GM18505 (cell line): ENCODE results near the gene AKTIP.

ENCODE experiments used
- ATAC-seq: cut with Tn5 transposase; IDR thresholded peaks from one replicate; pipeline ENCODE4 v1.9.1; 2021; ENCODE audit not compliant: unreplicated experiment
- POLR2A ChIP-seq: IDR thresholded peaks from 4 replicates; pipeline ENCODE4 v1.6.1; 2011; ENCODE audit warnings: borderline replicate concordance; ENCODE audit not compliant: insufficient read depth, insufficient read length; ENCODE audit errors: extremely low read depth

AKTIP gene

GRCh38 chr16:53507464-53508179 is 4.6 kb upstream of the AKTIP start:
- no peak for TF ChIP-seq POLR2A

GRCh38 chr16:53506254-53506653 is 3.2 kb upstream of the AKTIP start:
- no peak for ATAC-seq
- no peak for TF ChIP-seq POLR2A

More at GRCh38 chr16:53507464-53508179, 4.6 kb upstream of the AKTIP start:
- ATAC-seq, result no peak

DNA sequence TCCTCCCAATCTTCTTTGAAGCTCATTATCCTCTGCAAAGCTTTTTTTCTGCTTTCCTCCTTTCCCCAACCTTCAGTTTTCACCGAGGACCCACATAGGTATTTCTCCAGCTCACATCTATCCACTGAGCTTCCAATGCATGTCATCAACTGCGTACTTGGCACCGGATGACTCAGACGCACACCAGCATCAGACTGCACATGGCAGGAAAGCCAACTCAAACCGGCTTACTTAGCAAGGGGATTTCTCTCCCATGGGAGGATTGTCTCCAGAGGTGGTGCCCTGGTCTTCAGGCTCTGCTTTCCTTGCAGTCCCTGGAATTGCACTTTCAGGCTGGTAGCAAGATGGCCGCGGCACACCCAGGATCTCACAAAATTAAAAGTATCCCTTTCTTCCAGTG is 1.7 kb upstream of the AKTIP start:
- TF ChIP-seq POLR2A, result no peak
- ATAC-seq, result no peak

GRCh38 chr16:53503991-53504663 is 1.1 kb upstream of the AKTIP start:
- ATAC-seq, result no peak
- no peak for TF ChIP-seq POLR2A

DNA sequence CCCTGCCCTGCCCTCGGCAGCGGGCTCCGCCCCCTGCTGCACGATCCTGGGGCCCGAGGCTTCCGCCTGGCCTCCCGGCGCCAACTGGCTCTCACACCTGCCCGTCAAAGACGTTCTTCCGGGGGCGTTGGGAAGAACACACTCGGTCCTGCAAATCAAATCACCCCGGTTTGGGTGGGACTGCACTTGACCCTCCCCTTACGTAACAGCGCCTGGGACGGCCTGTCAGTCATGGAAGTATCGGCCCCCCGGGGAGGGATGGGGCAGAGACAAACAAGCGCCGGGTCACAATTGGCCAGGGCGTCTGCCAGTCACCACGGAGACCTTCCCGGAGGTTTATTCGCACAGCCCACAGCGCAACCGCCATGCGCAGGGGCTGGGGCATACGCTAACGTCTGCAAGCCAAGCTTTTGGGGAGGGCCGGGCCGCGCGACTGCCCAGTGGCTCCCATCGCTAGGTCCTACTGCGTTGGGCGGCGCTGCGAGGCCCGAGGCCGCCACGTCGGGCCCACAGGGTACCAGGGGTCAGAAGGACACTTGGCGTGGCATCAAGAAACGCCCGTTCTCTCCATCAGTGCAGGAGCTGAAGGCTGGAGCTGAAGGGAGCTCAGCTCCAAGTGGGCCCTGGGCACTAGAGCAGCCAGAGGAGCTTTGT is 388 bp upstream of the AKTIP start:
- peak; percentile 95 for ATAC-seq
- peak; percentile 93 for TF ChIP-seq POLR2A

DNA sequence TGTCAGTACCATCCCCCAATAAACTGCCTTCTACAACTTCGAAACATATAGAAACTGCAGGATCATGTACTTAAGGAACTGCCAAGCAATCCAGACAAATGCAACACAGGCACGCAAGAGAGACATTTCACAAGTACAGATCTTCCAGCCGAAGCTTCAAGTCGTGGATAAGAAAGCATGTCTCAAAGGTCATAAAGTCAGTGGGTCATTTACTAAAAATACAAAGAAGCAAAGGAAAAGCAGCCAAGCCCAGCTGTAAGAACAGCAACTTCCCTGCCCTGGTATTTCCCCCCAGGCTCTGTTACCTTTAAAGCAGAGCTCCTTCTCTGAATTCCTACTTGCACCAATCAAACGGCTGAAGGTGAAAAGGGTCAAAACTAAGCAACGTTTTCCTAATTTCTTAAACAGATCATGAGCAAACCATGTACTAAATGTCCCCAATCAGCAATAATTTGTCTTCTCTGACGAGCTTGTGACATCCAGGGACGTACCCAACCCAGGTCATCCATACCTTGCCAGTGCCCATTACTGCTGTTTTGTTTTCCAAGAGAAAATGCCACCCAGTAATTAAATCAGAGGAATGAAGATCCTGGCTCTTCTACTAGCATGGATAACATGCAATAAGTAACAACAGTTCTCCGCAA is 1.7 kb downstream of the AKTIP start:
- TF ChIP-seq POLR2A, result no peak
- no peak for ATAC-seq

GRCh38 chr16:53498984-53499383 is 4.0 kb downstream of the AKTIP start:
- ATAC-seq, result no peak
- no peak for TF ChIP-seq POLR2A

- TF ChIP-seq POLR2A, result no peak
- no peak for ATAC-seq
These were observed 7.7 kb downstream of the AKTIP start for GRCh38 chr16:53495325-53495724.

GRCh38 chr16:53494636-53495035 is 8.4 kb downstream of the AKTIP start:
- TF ChIP-seq POLR2A, result no peak
- ATAC-seq, result no peak

- ATAC-seq, result no peak
- TF ChIP-seq POLR2A, result no peak
These were observed 10.5 kb downstream of the AKTIP start for GRCh38 chr16:53492503-53492902.

DNA sequence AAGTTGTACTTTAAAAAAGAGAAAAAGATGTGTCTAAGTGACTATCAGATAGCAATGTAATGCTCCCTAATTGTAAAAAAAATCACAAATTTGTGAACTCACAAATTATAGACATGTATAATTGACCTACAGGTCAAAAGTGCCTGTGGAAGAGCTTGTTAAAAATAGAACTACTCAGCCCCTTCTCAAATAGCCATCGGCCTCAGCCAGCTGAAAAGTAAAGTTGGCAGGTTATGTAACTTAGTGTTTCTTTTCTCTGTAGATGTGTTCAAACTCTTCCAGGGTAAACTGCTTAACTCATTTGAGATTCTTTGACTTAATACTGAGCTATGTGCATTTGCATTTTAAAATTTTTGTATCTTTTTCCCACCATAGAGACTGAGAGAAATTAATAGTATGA is 13.3 kb downstream of the AKTIP start:
- no peak for ATAC-seq
- no peak for TF ChIP-seq POLR2A

DNA sequence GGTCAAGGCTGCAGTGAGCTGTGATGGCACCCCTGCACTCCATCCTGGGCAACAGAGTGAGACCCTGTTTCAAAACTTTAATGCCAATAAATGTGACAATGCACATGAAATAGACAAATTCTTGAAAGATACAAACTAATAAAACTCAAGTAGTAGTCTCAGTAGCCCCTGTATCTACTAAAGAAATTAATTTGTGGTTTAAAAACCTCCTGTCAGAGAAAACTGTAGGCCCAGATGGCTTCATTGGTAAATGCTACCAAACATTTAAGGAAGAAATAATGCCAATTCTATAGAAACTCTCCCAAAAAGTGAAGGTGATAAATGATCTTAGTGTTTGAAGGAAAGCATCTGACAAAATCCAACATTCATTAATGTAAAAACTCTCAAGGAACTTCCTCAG is 16.8 kb downstream of the AKTIP start:
- ATAC-seq, result no peak
- TF ChIP-seq POLR2A, result no peak

GRCh38 chr16:53484542-53484941 is 18.5 kb downstream of the AKTIP start:
- ATAC-seq, result no peak
- no peak for TF ChIP-seq POLR2A

DNA sequence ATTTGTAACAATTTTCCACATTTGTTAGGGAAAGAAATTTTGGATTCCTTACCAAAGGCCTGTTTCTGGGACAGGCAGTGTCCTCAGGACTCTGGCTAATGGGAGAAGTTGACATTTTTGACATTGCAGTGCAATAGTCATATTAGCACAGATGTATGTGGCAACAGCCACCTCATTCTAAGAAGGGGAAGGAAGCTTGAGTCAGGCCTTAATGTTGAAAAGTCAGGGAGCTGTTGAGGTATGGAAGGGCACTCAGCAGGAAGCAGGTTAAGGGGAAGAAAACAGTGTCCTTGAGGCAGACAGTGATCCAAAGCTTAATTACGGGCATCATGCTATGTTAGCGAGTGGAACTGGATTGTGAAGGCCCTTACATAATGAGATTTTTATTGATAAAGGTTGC is 20.9 kb downstream of the AKTIP start:
- no peak for TF ChIP-seq POLR2A
- ATAC-seq, result no peak

DNA sequence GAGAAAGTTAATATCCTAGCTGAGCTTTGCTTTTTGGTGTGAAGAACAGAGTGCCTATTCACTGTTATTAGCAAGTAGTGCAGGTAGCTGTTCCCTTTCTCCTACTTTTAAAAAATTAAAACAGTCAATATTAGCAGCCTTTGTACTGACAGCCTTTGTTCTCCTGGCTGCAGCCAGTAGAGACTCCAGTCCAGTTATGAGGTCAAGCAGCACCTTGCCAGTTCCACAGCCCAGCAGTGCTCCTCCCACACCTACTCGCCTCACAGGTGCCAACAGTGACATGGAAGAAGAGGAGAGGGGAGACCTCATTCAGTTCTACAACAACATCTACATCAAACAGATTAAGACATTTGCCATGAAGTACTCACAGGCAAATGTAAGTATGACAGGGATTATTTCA is 22.6 kb downstream of the AKTIP start:
- ATAC-seq, result no peak
- TF ChIP-seq POLR2A, result no peak
